Measurements from ENCODE around the gene KLHL40.

Gene KLHL40

GRCh38 chr3:42732829-42733459 lies 47.6 kb downstream of the KLHL40 start:
- no peak overlapping the region for H3K4me3 ChIP-seq (ENCODE audit: low read depth, low read length)
- DNase-seq (ENCODE audit: low read depth), result no peak

GRCh38 chr3:42733501-42734262 lies 48.3 kb downstream of the KLHL40 start:
- DNase-seq (ENCODE audit: low read depth), result no peak

GRCh38 chr3:42734263-42734860 lies 49.0 kb downstream of the KLHL40 start:
- no peak overlapping the region for H3K4me3 ChIP-seq (ENCODE audit: low read depth, low read length)
- DNase-seq (ENCODE audit: low read depth), result no peak

More at GRCh38 chr3:42733501-42734262, 48.3 kb downstream of the KLHL40 start:
- H3K4me3 ChIP-seq (ENCODE audit: low read depth, low read length), result no peak overlapping the region

GRCh38 chr3:42735019-42735418 lies 49.7 kb downstream of the KLHL40 start:
- no peak overlapping the region for H3K4me3 ChIP-seq (ENCODE audit: low read depth, low read length)
- DNase-seq (ENCODE audit: low read depth), result no peak

- H3K4me3 ChIP-seq (ENCODE audit: low read depth, low read length), result no peak overlapping the region
- no peak for DNase-seq (ENCODE audit: low read depth)
Observed at GRCh38 chr3:42735615-42736014, 50.3 kb downstream of the KLHL40 start.

- H3K4me3 ChIP-seq (ENCODE audit: low read depth, low read length), result no peak overlapping the region
- DNase-seq (ENCODE audit: low read depth), result no peak
Observed at GRCh38 chr3:42736081-42736480, 50.7 kb downstream of the KLHL40 start.

GRCh38 chr3:42736531-42736930 lies 51.2 kb downstream of the KLHL40 start:
- H3K4me3 ChIP-seq (ENCODE audit: low read depth, low read length), result no peak overlapping the region
- DNase-seq (ENCODE audit: low read depth), result no peak

GRCh38 chr3:42739401-42740158 lies 54.2 kb downstream of the KLHL40 start:
- no peak for DNase-seq (ENCODE audit: low read depth)
- no peak overlapping the region for H3K4me3 ChIP-seq (ENCODE audit: low read depth, low read length)

GRCh38 chr3:42741796-42742195 lies 56.5 kb downstream of the KLHL40 start:
- no peak for DNase-seq (ENCODE audit: low read depth)
- no peak overlapping the region for H3K4me3 ChIP-seq (ENCODE audit: low read depth, low read length)
